GM04504 (cell line): ENCODE results near the gene DOCK10.

Experiments used
- DNase-seq: peaks from one replicate; pipeline ENCODE4 v3.0.0-alpha.2; 2012; ENCODE audit warnings: low read depth

Gene DOCK10

GRCh38 chr2:224833986-224834385, 208.3 kb downstream of the DOCK10 start:
- no peak for DNase-seq

GRCh38 chr2:224832207-224832606, 210.1 kb downstream of the DOCK10 start:
- DNase-seq = no peak

GRCh38 chr2:224831530-224831929, 210.7 kb downstream of the DOCK10 start:
- DNase-seq = no peak

GRCh38 chr2:224820283-224820991, 221.8 kb downstream of the DOCK10 start:
- no peak for DNase-seq

- DNase-seq = no peak
Measured at GRCh38 chr2:224819075-224819474, 223.2 kb downstream of the DOCK10 start.

- DNase-seq = no peak
Measured at GRCh38 chr2:224817676-224818075, 224.6 kb downstream of the DOCK10 start.

GRCh38 chr2:224816816-224817215, 225.5 kb downstream of the DOCK10 start:
- DNase-seq = peak; percentile 51

- DNase-seq = no peak
Measured at GRCh38 chr2:224813578-224813977, 228.7 kb downstream of the DOCK10 start.

- DNase-seq = no peak
Measured at GRCh38 chr2:224807153-224807964, 234.9 kb downstream of the DOCK10 start.

- no peak for DNase-seq
Measured at GRCh38 chr2:224803930-224804329, 238.3 kb downstream of the DOCK10 start.

GRCh38 chr2:224802407-224802806, 239.9 kb downstream of the DOCK10 start:
- DNase-seq = peak; percentile 32

GRCh38 chr2:224801360-224801759, 240.9 kb downstream of the DOCK10 start:
- DNase-seq = no peak

GRCh38 chr2:224799691-224800090, 242.6 kb downstream of the DOCK10 start:
- no peak for DNase-seq

- DNase-seq = no peak
Measured at GRCh38 chr2:224798180-224798579, 244.1 kb downstream of the DOCK10 start.

GRCh38 chr2:224796695-224797305, 245.5 kb downstream of the DOCK10 start:
- no peak for DNase-seq

- DNase-seq = peak; percentile 86
Measured at GRCh38 chr2:224793946-224794345, 248.3 kb downstream of the DOCK10 start.

- no peak for DNase-seq
Measured at GRCh38 chr2:224786848-224787247, 255.4 kb downstream of the DOCK10 start.

GRCh38 chr2:224781400-224781799, 260.9 kb downstream of the DOCK10 start:
- DNase-seq = no peak

- no peak for DNase-seq
Measured at GRCh38 chr2:224780823-224781222, 261.4 kb downstream of the DOCK10 start.

- no peak for DNase-seq
Measured at GRCh38 chr2:224780106-224780505, 262.2 kb downstream of the DOCK10 start.

- peak; percentile 45 for DNase-seq
Measured at GRCh38 chr2:224778474-224778877, 263.8 kb downstream of the DOCK10 start.

GRCh38 chr2:224777559-224777930, 264.7 kb downstream of the DOCK10 start:
- no peak for DNase-seq
